H1 (cell line): Measurements from ENCODE around the gene ZBP1. TPM values are rescaled to one million over a fixed set of nuclear protein-coding genes. Genes with fewer than 3 reads are reported as not detected.

Experiments used
- BCL11A ChIP-seq, 2 experiments: IDR thresholded peaks; one replicate each; pipeline ENCODE4 v1.6.1; 2011; ENCODE audit warnings: low read depth in 2 of 2, low read length in 2 of 2, mild to moderate bottlenecking in 2 of 2
- JUND ChIP-seq: IDR thresholded peaks from 2 replicates; pipeline ENCODE4 v1.6.1; 2011; ENCODE audit warnings: mild to moderate bottlenecking, improper control_type of control experiment, low read length
- TAF7 ChIP-seq: optimal IDR thresholded peaks from 2 replicates; pipeline ENCODE3; 2011; ENCODE audit warnings: low read depth, mild to moderate bottlenecking, inconsistent platforms, low read length, moderate library complexity, borderline replicate concordance
- polyA plus RNA-seq, 7 experiments: library from polyadenylated mRNA; depleted of rRNA in 3 of 7; stranded (reverse) in 5 of 7; unstranded in 2 of 7; fragments of >200 nt in 5 of 7; fragments of 200-250 nt in 2 of 7; gene quantifications; 1 replicate in 5 of 7; 2 replicates in 1 of 7; 4 replicates in 1 of 7; pipeline versions ENCODE4 v1.2.1 to v1.2.3, GENCODE V29; 2011 to 2013; ENCODE audit warnings: missing spikeins in 2 of 7, mixed read lengths in 2 of 7
- total RNA-seq: library from RNA; stranded (reverse); fragmentation: NEBNext Ultra II Directional; extraction: Animal tissue kit (Norgen Biotek cat#: 25700); gene quantifications from 2 replicates; pipeline ENCODE4 v1.2.1, GENCODE V29; 2021

ZBP1 gene
- total and polyA plus RNA-seq, 2 of the 8 experiments (the other 6 are each of a cell fraction or from before 2014, with no cell fraction given): not detected

DNA sequence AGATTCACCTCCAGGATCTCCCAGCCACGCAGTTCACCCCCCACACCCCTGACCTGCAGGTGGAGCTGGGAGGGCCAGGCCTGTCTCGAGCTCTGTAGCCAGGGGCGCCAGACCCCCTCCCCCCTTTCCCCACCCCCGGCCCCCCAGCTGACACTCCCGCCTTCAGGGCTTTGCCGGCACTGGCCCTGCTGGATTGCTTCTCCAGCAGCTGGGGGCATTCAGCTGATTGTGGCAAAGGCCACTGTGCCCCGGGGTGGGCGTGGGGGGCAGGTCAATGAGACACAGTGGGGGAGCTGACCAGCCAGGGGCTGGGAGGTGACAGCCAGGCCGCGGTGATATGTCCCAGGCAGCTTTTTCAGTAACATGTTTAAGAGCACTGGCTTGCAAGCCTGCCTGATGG, 22.2 kb downstream of the ZBP1 start (continued):
- TF ChIP-seq TAF7 (no peak), JUND (no peak), BCL11A (IDR thresholded peaks at IDR 0.05; ENCODE audit: low read depth in 2 of 2, low read length in 2 of 2) (no peak)
